PC-9 (cell line): ENCODE measurements around the gene VASP.

Source experiments
- CTCF ChIP-seq: fragments of 200-600 bp; sonication (generic); conservative IDR thresholded peaks from 2 replicates; pipeline ENCODE4 v1.6.1; 2017; ENCODE audit warnings: mixed run types, antibody characterized with exemption, mild to moderate bottlenecking, moderate library complexity
- EZH2 ChIP-seq: fragments of 200-600 bp; sonication (generic); IDR thresholded peaks from 2 replicates; pipeline ENCODE4 v1.8.0; 2017; ENCODE audit warnings: antibody characterized with exemption, low read depth

GRCh38 chr19:45464852-45465441 lies 42.3 kb upstream of the VASP start:
- no peak for TF ChIP-seq CTCF
- TF ChIP-seq EZH2: no peak
